Skin of body (tissue), 1 donor: ENCODE data around the gene CXCR3. TPM values are rescaled to one million over a fixed set of nuclear protein-coding genes. Genes with fewer than 3 reads are reported as not detected.

Source experiments
- total RNA-seq: library from RNA; depleted of rRNA; stranded (reverse); fragments of >200 nt; gene quantifications from one replicate; pipeline ENCODE4 v1.2.3, GENCODE V29; 2014

The CXCR3 gene
- total RNA-seq, 1 donor from 2014 or later: 0.30 TPM

Other genes with a start within 250 kb of the CXCR3 start
- gene OGT, start 85.4 kb downstream of the CXCR3 start, total RNA-seq: 173 TPM
- gene GCNA, start 40.1 kb downstream of the CXCR3 start, total RNA-seq: 0.99 TPM
- not detected for gene CXorf49, start 99.8 kb upstream of the CXCR3 start, total RNA-seq
- gene CXorf49B, start 144.8 kb upstream of the CXCR3 start, total RNA-seq: not detected